GM10266 (cell line): Measurements from ENCODE around the gene ADCY2.

ENCODE experiments used
- DNase-seq: peaks from one replicate; pipeline ENCODE4 v3.0.0; 2012; ENCODE audit errors: extremely low spot score
- TF ChIP-seq, protein P1 (sequence below): IDR thresholded peaks from 2 replicates; pipeline ENCODE4 v1.5.1; 2012; ENCODE audit warnings: mild to moderate bottlenecking, low read depth; ENCODE audit not compliant: control insufficient read depth, insufficient read depth; ENCODE audit errors: missing control alignments

The ADCY2 gene

DNA sequence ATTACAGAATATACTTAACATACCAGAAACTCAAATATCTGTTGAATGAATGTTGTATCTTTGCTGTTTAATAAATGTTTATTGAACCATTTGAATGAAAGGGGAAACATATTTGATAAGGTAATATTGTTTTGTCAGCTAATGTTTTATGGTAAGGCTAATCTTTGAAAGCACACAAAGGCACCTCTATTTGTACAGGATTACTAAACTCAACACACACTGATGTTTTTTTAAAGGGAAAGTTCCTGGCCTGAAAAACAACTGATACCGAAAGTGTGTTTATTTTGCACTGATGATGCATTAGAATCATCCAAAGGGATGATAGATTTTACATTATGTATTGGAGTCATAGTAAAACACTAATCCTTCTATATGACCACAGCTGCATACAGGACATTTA lies 82.5 kb downstream of the ADCY2 start:
- DNase-seq: no peak
- TF ChIP-seq, protein P1, sequence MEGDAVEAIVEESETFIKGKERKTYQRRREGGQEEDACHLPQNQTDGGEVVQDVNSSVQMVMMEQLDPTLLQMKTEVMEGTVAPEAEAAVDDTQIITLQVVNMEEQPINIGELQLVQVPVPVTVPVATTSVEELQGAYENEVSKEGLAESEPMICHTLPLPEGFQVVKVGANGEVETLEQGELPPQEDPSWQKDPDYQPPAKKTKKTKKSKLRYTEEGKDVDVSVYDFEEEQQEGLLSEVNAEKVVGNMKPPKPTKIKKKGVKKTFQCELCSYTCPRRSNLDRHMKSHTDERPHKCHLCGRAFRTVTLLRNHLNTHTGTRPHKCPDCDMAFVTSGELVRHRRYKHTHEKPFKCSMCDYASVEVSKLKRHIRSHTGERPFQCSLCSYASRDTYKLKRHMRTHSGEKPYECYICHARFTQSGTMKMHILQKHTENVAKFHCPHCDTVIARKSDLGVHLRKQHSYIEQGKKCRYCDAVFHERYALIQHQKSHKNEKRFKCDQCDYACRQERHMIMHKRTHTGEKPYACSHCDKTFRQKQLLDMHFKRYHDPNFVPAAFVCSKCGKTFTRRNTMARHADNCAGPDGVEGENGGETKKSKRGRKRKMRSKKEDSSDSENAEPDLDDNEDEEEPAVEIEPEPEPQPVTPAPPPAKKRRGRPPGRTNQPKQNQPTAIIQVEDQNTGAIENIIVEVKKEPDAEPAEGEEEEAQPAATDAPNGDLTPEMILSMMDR: no peak

DNA sequence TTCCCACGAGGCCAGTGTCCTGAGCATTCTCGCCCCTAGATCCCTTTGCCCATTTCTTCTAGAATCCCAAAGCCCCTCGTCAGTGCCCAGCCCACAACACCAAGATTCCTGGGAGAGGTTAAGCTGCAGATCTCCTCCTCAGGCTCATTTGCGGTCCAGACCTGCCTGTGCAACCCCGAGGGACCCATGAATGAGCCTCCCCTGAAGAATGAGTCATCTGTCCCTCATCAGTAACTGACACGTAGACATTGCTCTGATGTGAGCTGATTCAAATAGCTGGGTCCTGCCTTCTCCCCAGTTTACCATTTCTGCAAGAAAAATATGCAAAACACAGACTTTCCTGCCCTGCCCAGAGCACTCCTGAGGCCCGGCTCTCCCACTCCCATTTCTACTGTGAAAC lies 92.8 kb downstream of the ADCY2 start:
- no peak for DNase-seq
- TF ChIP-seq, protein P1: no peak

DNA sequence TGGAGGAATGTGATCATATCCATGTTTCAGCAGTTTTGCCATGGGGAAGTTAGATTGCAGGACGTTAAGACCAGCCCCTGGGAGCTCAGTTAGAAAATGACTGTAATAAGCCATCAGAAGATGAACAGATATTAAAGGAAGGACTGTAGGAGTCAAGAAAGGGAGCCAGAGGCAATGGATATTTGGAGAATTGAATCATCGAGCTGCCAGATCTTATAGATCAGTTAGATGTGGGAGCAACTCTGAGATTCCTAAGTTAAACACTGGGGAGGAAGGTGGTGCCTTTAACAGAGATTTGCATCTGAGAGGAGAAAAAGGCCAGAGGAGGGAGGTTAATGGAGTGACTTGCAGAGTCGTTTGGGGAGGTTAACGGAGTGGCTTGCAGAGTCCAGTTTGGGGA lies 96.4 kb downstream of the ADCY2 start:
- no peak for DNase-seq
- TF ChIP-seq, protein P1: no peak

DNA sequence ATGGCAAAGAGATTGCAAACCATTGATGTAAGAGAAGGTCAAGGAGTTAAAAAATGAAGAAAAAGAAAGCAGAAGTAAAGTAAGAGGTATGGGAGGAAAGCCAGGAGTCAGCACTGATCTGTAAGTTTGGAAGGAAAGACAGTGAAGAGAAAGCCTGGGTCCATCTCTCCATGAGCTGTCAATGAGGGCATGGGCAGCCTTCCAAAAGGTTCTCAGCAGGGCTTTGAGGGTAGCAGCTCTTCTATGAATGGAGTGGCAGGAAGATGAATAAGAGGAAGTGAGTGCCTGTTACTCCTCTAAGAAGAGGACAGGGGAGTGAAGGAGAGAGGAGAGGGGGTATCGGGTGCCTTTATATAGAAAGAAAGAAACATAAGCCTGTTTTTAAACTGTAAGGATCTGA lies 97.1 kb downstream of the ADCY2 start:
- TF ChIP-seq, protein P1: no peak
- DNase-seq: no peak

DNA sequence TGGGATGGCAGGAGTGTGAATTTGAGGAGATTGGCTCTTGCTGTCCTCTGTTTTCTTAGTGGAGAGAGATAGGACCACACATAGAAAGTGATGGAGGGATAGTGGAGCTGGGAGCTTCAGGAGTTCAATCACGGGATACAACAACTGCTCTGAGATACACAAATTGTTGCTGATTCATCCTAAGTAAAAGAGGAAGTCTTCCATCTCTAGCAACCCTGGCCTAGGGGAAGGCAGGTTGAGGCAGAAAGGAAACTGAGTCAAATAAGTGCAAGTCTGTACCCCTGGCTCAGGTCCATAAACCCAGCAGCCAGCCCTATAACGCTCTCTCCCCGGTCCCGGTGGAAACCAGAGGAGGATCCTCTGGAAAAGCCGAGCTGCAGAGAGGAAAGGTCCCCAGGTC lies 97.7 kb downstream of the ADCY2 start:
- TF ChIP-seq, protein P1: no peak
- DNase-seq: no peak

DNA sequence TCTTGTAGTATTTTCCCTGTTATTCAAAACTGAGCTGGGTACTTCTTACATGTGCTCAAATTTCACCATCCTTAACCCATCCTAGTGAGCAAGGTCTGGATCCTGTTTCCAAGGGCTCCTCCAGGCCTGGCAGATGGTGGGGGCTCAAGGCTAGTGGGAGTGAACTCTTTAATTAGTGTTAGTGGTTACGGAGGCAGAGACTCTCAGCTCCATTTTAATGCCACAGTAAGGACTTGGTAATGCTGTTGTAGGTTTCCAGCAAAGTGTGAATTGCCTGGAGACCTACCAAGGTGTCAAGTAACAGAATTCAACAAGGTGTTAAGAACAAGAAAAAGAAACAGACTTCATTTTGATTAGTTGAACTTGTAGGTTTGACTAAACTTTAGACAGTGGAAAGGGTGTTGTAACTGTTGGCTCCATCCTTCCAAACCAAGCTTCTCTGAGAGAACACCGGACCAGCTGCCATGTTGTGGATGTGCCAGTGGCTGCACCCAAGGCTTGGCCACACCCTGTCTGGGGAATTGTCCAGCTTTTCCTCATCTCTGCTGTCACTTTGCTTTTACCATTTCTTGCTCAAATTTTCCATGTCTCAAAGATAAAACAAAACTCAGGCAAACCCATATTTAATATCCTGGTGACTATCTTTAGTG lies 98.7 kb downstream of the ADCY2 start:
- TF ChIP-seq, protein P1: no peak
- DNase-seq: no peak

DNA sequence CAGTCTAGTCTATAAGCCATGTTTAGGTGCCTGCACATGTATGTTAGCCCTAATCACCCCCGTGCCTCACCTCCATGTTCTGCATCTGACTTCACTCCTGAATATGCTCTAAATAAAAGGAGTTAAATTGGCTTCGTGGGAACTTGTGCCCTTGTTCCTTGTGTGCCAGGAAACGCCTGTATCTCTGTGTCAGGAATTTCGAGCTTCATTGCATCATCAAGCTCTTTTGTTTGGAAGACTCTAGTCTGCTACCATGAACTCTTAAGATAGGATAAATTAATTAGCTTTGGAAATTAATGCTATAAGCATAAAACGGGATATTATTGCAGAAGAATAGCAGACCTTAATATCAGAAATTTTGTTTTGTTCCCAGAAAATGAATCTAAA lies 99.2 kb downstream of the ADCY2 start:
- TF ChIP-seq, protein P1: no peak
- no peak for DNase-seq
